Mucosa of rectum (tissue), 2 donors: ENCODE results near the gene TCF4.

Experiments
- H3K27ac ChIP-seq, 2 donors: one replicate each; pipeline ENCODE4 v1.7.0; 2013; ENCODE audit warnings: inconsistent platforms in 2 of 2, low read depth in 2 of 2, low read length in 2 of 2
- H3K27me3 ChIP-seq, 2 donors: one replicate each; pipeline ENCODE4 v1.7.0; 2013; ENCODE audit warnings: low read length in 2 of 2; ENCODE audit not compliant: control insufficient read depth in 2 of 2, insufficient read depth in 2 of 2
- H3K36me3 ChIP-seq, 2 donors: one replicate each; pipeline ENCODE4 v1.7.0; 2013; ENCODE audit warnings: low read length in 2 of 2; ENCODE audit not compliant: control insufficient read depth in 2 of 2, insufficient read depth in 2 of 2
- H3K4me1 ChIP-seq, 2 donors: one replicate each; pipeline ENCODE4 v1.7.0; 2013; ENCODE audit warnings: low read length in 2 of 2, mild to moderate bottlenecking in 1 of 2; ENCODE audit not compliant: control insufficient read depth in 2 of 2, insufficient read depth in 2 of 2
- H3K4me3 ChIP-seq, 2 donors: one replicate each; pipeline ENCODE4 v1.7.0; 2013; ENCODE audit warnings: low read length in 2 of 2
- H3K9ac ChIP-seq, 2 donors: one replicate each; pipeline ENCODE4 v1.7.0; 2013; ENCODE audit warnings: low read length in 2 of 2, low read depth in 1 of 2, mild to moderate bottlenecking in 1 of 2
- H3K9me3 ChIP-seq, 2 donors: one replicate each; pipeline ENCODE4 v1.7.0; 2013; ENCODE audit warnings: low read length in 2 of 2; ENCODE audit not compliant: control insufficient read depth in 2 of 2
- donor health status: healthy.
- donor health status: Normal muscosa, but diverticular disease.

The TCF4 gene

DNA sequence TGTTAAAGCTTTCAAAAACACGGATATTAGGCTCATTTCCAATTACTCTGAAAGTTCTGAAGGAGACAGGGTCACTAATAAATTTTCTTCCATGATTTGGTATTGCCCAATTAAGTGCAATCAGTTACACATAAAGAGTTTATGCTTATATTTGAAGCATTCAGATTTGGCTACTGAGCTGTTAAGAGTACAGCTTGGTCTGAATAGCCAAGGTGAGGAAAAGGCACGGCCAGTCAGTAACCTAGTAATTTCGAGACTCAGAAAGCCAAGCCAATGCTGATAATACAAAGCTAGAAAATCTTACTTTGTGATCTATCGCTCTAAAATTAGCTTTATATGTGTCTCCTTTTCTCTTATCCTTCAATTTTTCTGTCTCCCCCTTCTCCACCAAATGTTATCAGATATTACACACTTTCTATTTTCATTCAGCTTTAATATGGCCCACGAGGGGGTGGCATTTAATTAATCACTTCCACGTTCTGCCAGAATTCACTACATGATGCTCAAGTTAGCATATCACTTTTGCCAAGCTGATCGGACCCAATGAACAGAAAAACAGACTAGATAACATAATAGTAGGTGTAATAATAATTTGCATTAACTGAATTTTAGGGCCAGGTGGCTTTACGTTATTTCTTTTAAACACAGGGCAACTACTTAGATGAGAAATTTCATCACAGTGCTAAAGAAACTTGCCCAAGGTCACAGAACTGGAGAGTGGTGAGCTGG lies 138.4 kb downstream of the TCF4 start:
- no peaks in the 10 kb centered on the region for H3K27me3 ChIP-seq
- H3K27ac ChIP-seq, result no peak overlapping the region
- H3K36me3 ChIP-seq, result no peaks in the 10 kb centered on the region

DNA sequence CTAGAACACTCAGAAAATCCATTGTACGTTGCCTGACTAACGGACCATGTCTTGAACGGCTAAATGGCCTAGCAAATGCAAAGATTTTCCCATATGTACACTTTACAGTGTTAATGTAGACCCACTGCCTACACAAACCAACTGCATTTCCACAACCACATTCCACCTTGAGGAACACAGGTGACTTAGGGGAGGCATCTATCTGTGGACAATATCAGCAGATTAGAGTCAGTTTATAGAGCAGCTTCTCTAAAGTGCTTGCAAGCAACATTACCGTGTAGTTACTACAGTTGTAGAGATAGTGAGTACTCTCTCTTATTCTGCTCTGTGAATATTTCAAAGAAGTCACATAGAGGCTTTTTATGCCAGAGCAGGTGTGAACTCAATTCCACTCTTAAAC lies 139.6 kb downstream of the TCF4 start:
- Histone ChIP-seq H3K36me3 (no peaks in the 10 kb centered on the region), H3K4me1 (no peaks in the 10 kb centered on the region), H3K4me3 (no peak overlapping the region), H3K9me3 (no peaks in the 10 kb centered on the region), H3K27ac (no peak overlapping the region), H3K9ac (no peak overlapping the region), H3K27me3 (no peaks in the 10 kb centered on the region)

More for the DNA sequence above, 138.4 kb downstream of the TCF4 start:
- H3K9ac ChIP-seq, result no peak overlapping the region
- H3K9me3 ChIP-seq, result no peaks in the 10 kb centered on the region
- no peaks in the 10 kb centered on the region for H3K4me1 ChIP-seq
- H3K4me3 ChIP-seq, result no peak overlapping the region

DNA sequence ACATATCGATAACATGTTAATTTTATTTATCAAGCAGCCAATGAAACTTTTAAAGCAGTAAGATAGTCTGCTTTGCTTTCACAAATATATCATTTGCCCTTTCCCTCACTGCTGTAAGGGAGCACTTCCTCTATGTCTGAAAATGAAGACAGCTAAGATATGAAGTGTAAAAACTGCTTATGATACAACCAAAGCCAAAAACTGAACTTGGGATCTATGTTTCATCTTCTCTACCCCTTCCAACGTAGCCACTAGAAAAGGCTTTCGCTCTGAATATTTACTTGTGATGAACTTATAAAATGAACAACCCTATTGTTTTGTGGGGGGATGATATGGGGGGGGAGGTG lies 140.3 kb downstream of the TCF4 start:
- Histone ChIP-seq H3K36me3 (no peaks in the 10 kb centered on the region), H3K9me3 (no peaks in the 10 kb centered on the region), H3K27me3 (no peaks in the 10 kb centered on the region), H3K4me3 (no peak overlapping the region), H3K9ac (no peak overlapping the region), H3K4me1 (no peaks in the 10 kb centered on the region), H3K27ac (no peak overlapping the region)

DNA sequence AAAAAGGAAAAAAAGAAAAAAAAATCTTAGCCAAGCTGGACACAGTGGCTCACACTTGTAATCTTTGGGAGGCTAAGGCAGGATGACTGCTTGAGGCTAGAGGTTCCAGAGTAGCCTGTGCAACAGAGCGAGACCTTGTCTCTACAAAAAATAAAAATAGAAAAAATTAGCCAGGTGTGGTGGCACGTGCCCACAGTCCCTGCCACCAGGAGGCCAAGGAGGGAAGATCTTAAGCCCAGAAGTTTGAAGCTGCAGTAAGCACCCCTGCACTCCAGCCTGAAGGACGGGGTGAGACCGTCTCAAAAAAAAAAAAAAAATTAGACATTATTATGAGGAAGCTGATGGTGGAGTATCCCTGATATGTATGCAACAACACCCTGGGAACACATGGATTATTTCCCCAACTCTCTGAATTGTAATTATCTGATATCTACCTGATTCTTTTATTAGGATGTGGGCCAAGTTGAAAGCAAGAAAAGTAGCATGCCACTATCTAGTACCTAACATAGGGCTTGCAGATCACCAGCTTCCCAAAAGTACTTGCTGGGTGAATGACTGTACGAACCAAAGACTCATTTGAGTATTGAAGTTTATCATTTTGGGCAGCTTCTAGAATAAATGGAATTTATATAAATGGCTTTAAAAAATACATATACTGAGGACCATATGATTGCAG lies 140.9 kb downstream of the TCF4 start:
- Histone ChIP-seq H3K36me3 (no peaks in the 10 kb centered on the region), H3K9me3 (no peaks in the 10 kb centered on the region), H3K9ac (no peak overlapping the region), H3K4me1 (no peaks in the 10 kb centered on the region), H3K27ac (no peak overlapping the region), H3K4me3 (no peak overlapping the region), H3K27me3 (no peaks in the 10 kb centered on the region)

DNA sequence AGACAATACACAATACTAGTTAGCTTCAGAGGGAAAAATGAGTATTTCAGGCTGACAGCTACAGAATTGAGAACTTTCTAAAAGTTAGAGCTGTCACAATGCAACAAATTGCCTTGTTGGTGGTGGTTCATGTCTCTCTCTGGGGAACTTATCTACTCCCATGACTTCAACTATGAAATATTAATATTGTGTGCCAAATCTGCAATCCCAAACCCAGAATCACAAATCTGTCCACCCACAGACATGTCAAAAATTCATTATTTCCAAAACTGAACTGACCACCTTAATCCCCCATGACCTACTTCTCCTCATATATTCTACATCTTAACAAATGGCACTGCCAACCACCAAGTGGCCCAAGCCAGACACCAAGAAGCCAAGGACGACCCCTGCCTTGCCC lies 143.5 kb downstream of the TCF4 start:
- Histone ChIP-seq H3K36me3 (no peaks in the 10 kb centered on the region), H3K9ac (no peak overlapping the region), H3K27me3 (no peaks in the 10 kb centered on the region), H3K4me3 (no peak overlapping the region), H3K4me1 (no peaks in the 10 kb centered on the region), H3K9me3 (no peaks in the 10 kb centered on the region), H3K27ac (no peak overlapping the region)

DNA sequence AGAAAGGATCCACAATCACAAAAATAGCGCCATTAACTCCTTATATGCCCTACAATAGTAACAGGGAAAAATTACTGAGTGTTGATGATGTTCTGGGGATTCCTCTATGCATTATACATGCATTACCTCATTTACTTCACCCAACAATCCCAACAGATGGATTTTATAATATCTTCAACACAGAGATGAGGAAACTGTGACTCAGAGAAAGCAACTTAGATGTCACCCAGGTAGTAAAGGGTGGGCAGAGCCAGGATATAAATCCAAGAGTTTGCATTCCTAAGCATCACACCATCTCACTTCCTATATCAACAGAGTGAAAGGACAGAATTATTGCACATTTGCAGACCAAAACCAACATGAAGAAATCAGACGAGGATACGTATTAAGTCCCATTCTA lies 144.2 kb downstream of the TCF4 start:
- no peaks in the 10 kb centered on the region for H3K4me1 ChIP-seq
- no peak overlapping the region for H3K9ac ChIP-seq
- no peaks in the 10 kb centered on the region for H3K27me3 ChIP-seq
- H3K27ac ChIP-seq, result no peak overlapping the region
- no peaks in the 10 kb centered on the region for H3K36me3 ChIP-seq
- H3K4me3 ChIP-seq, result no peak overlapping the region
- no peaks in the 10 kb centered on the region for H3K9me3 ChIP-seq

DNA sequence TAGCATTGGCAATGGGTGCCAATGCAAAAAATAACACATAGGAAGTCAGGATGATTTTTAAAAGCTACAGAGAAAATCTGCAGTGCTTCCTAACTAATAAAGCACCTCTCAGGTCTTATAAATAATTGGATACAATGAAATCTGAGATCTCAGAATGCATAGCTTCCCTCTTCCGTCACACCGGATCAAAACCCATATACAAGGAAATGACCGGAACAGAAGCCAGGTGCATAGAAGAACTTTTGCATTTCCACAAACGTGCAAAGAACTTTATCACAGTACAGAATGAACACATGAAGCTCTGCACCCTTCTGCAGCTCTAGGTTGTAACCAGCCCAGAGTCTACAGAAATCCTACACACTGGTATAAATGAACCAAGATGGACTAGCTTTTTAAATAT lies 145.4 kb downstream of the TCF4 start:
- Histone ChIP-seq H3K9ac (no peak overlapping the region), H3K36me3 (no peaks in the 10 kb centered on the region), H3K27ac (no peak overlapping the region), H3K9me3 (no peaks in the 10 kb centered on the region), H3K27me3 (no peaks in the 10 kb centered on the region), H3K4me3 (no peak overlapping the region), H3K4me1 (no peaks in the 10 kb centered on the region)

DNA sequence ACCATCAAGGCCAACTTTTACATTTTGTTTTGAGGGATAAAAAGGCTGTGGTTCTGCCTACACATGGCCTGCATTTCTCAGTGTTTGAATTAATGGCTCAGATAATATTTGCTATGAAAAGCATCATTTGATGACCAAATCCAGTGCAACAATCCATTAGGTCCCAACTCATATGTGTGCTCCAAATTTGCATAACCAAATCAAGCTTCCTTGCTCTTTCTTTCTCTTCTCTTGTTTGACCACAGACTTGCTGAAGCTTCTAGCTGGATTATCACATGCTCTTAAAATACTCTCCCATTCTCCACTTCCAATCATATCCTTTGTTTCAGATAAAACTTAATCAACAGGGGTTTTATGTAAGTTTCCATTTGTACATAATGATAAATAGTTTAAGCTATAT lies 147.0 kb downstream of the TCF4 start:
- Histone ChIP-seq H3K9me3 (no peaks in the 10 kb centered on the region), H3K27ac (no peak overlapping the region), H3K9ac (no peak overlapping the region), H3K4me1 (no peaks in the 10 kb centered on the region), H3K36me3 (no peaks in the 10 kb centered on the region), H3K4me3 (no peak overlapping the region), H3K27me3 (no peaks in the 10 kb centered on the region)

DNA sequence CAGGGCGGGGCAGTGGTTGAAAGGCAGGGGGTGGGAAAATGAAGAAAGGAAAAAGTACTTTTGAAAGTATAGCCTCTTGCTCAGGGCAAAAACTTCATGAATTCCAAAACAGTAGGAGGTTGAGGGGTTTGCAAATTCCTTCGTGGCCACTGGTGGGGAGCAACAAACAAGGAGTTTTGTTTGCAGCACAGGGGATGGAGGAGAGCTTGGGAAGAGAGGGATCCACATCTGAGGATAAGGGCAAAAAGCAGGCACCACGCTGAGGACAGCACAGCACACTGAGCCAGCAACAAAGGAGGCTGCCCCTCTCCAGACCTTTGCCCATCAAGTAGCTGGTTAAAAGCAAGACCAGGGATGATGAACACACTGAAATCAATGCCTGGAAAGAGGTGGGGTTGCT lies 148.9 kb downstream of the TCF4 start:
- Histone ChIP-seq H3K27me3 (no peaks in the 10 kb centered on the region), H3K36me3 (no peaks in the 10 kb centered on the region), H3K9me3 (no peaks in the 10 kb centered on the region), H3K27ac (no peak overlapping the region), H3K9ac (no peak overlapping the region), H3K4me3 (no peak overlapping the region), H3K4me1 (no peaks in the 10 kb centered on the region)

DNA sequence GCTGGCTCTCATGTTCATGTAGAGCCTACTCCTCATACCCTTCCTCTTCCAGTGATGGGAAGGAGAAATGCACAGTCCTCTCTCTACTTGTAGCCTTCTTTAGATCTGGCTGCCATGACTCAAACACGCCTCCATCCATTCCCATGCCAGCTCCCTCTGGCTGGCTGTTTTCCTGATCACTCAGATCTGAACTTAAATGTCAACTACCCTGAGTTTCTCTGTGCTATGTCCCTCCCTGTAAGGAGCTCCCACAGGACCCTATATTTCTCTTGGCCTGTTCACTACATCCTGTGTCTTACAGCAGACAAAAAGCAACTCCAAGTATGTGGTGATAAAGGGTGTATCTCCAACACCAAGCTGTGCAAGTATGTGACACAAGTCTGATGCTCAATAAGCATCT lies 152.4 kb downstream of the TCF4 start:
- H3K27me3 ChIP-seq, result no peaks in the 10 kb centered on the region
- H3K9ac ChIP-seq, result no peak overlapping the region
- no peak overlapping the region for H3K27ac ChIP-seq
- H3K9me3 ChIP-seq, result no peaks in the 10 kb centered on the region
- no peaks in the 10 kb centered on the region for H3K36me3 ChIP-seq
- H3K4me1 ChIP-seq, result no peaks in the 10 kb centered on the region
- H3K4me3 ChIP-seq, result no peak overlapping the region
